ENCODE data around the gene MANSC4. TPM values are rescaled to one million over a fixed set of nuclear protein-coding genes. Genes with fewer than 3 reads are reported as not detected.

Gene MANSC4
- total and polyA plus RNA-seq, 4 donors: not detected

DNA sequence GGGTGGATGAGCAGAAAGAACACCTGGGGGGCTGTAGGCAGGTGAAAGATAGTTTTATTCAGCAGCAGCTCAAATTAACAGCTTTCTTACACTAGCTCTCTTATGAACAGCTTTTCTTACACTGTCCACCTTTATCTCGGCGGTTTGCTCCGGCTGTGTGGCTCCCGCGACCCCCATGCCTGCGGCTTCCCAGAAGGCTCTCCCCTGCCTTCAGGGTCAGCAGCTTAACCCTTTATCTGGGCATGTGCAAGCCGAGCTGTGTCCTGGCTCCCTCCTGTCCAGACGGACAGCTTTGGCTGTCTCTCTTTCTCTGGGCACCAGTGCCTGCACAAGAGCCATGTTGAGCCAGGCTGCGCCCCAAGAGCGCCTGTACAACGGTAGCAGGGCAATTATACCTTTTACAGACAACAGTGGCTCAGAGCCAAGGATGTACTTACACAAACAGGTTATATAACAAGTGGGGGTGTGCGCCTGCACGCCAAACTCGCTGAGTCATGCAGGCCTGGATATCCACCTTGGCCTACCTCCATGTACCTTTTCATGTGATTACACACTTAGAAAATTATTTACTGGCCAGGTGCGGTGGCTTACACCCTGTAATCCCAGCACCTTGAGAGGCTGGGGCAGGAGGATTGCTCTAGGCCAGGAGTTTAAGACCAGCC is 28.5 kb downstream of the MANSC4 start:
- Histone ChIP-seq H3K4me1 (ENCODE audit: control insufficient read depth in 4 of 4, insufficient read depth in 4 of 4, low read length in 3 of 4) (peaks cover 3 to 30% (median 8%) of the 10 kb centered on the region in 4 donors), H3K27me3 (ENCODE audit: control insufficient read depth in 4 of 4, insufficient read depth in 4 of 4, low read length in 3 of 4) (no peaks in the 10 kb centered on the region), H3K9me3 (ENCODE audit: control insufficient read depth in 4 of 4, low read length in 3 of 4) (no peaks in the 10 kb centered on the region), H3K36me3 (ENCODE audit: control insufficient read depth in 4 of 4, insufficient read depth in 3 of 4, low read depth in 1 of 4, low read length in 3 of 4) (peaks cover 0 to 6% (median 1%) of the 10 kb centered on the region in 4 donors), H3K27ac (ENCODE audit: low read depth in 1 of 2, low read length in 2 of 2) (peak overlapping the region; percentile 52 to 57), H3K9ac (ENCODE audit: low read depth in 1 of 2, low read length in 2 of 2) (no peak overlapping the region), H3K4me3 (ENCODE audit: low read depth in 1 of 3, low read length in 3 of 3) (no peak overlapping the region)
- peak; percentile 70 for TF ChIP-seq FOXA2 (IDR thresholded peaks at IDR 0.05)
- TF ChIP-seq HNF4A (conservative IDR thresholded peaks at IDR 0.05): peak; percentile 57 to 66
- TF ChIP-seq TAF1 (conservative IDR thresholded peaks at IDR 0.05): no peak
- TF ChIP-seq, protein P1, sequence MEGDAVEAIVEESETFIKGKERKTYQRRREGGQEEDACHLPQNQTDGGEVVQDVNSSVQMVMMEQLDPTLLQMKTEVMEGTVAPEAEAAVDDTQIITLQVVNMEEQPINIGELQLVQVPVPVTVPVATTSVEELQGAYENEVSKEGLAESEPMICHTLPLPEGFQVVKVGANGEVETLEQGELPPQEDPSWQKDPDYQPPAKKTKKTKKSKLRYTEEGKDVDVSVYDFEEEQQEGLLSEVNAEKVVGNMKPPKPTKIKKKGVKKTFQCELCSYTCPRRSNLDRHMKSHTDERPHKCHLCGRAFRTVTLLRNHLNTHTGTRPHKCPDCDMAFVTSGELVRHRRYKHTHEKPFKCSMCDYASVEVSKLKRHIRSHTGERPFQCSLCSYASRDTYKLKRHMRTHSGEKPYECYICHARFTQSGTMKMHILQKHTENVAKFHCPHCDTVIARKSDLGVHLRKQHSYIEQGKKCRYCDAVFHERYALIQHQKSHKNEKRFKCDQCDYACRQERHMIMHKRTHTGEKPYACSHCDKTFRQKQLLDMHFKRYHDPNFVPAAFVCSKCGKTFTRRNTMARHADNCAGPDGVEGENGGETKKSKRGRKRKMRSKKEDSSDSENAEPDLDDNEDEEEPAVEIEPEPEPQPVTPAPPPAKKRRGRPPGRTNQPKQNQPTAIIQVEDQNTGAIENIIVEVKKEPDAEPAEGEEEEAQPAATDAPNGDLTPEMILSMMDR (IDR thresholded peaks at IDR 0.05; ENCODE audit: low read depth, low read length, missing input control): no peak
- TF ChIP-seq, protein P2, sequence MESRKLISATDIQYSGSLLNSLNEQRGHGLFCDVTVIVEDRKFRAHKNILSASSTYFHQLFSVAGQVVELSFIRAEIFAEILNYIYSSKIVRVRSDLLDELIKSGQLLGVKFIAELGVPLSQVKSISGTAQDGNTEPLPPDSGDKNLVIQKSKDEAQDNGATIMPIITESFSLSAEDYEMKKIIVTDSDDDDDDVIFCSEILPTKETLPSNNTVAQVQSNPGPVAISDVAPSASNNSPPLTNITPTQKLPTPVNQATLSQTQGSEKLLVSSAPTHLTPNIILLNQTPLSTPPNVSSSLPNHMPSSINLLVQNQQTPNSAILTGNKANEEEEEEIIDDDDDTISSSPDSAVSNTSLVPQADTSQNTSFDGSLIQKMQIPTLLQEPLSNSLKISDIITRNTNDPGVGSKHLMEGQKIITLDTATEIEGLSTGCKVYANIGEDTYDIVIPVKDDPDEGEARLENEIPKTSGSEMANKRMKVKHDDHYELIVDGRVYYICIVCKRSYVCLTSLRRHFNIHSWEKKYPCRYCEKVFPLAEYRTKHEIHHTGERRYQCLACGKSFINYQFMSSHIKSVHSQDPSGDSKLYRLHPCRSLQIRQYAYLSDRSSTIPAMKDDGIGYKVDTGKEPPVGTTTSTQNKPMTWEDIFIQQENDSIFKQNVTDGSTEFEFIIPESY (IDR thresholded peaks at IDR 0.05): peak; percentile 62
- TF ChIP-seq FOXA1 (IDR thresholded peaks at IDR 0.05): peak; percentile 73
- no peak for TF ChIP-seq HNF4G (IDR thresholded peaks at IDR 0.05)
- no peak for TF ChIP-seq NR2F2 (IDR thresholded peaks at IDR 0.05)
- TF ChIP-seq RXRA (IDR thresholded peaks at IDR 0.05): peak; percentile 33 to 81
- TF ChIP-seq, protein P3, sequence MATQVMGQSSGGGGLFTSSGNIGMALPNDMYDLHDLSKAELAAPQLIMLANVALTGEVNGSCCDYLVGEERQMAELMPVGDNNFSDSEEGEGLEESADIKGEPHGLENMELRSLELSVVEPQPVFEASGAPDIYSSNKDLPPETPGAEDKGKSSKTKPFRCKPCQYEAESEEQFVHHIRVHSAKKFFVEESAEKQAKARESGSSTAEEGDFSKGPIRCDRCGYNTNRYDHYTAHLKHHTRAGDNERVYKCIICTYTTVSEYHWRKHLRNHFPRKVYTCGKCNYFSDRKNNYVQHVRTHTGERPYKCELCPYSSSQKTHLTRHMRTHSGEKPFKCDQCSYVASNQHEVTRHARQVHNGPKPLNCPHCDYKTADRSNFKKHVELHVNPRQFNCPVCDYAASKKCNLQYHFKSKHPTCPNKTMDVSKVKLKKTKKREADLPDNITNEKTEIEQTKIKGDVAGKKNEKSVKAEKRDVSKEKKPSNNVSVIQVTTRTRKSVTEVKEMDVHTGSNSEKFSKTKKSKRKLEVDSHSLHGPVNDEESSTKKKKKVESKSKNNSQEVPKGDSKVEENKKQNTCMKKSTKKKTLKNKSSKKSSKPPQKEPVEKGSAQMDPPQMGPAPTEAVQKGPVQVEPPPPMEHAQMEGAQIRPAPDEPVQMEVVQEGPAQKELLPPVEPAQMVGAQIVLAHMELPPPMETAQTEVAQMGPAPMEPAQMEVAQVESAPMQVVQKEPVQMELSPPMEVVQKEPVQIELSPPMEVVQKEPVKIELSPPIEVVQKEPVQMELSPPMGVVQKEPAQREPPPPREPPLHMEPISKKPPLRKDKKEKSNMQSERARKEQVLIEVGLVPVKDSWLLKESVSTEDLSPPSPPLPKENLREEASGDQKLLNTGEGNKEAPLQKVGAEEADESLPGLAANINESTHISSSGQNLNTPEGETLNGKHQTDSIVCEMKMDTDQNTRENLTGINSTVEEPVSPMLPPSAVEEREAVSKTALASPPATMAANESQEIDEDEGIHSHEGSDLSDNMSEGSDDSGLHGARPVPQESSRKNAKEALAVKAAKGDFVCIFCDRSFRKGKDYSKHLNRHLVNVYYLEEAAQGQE (IDR thresholded peaks at IDR 0.05): no peak
- TF ChIP-seq, protein P4, sequence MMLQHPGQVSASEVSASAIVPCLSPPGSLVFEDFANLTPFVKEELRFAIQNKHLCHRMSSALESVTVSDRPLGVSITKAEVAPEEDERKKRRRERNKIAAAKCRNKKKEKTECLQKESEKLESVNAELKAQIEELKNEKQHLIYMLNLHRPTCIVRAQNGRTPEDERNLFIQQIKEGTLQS (IDR thresholded peaks at IDR 0.05): peak; percentile 32
- peak; percentile 63 to 71 for TF ChIP-seq JUND (IDR thresholded peaks at IDR 0.05)
- TF ChIP-seq GABPA (IDR thresholded peaks at IDR 0.05 in 1 of 2, conservative IDR thresholded peaks at IDR 0.05 in 1 of 2): no peak
- peak in 1 of 2 donors; percentile 53 for TF ChIP-seq EGR1 (IDR thresholded peaks at IDR 0.05; ENCODE audit: low read depth in 2 of 2)
- TF ChIP-seq RAD21 (IDR thresholded peaks at IDR 0.05): no peak
- peak; percentile 29 for TF ChIP-seq SP1 (IDR thresholded peaks at IDR 0.05)
- TF ChIP-seq YY1 (IDR thresholded peaks at IDR 0.05): peak; percentile 36
- TF ChIP-seq, protein P5, sequence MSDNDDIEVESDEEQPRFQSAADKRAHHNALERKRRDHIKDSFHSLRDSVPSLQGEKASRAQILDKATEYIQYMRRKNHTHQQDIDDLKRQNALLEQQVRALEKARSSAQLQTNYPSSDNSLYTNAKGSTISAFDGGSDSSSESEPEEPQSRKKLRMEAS (IDR thresholded peaks at IDR 0.05): peak; percentile 64
- WGBS: 56% methylated on average over 15 of the region's 15 CpGs
- DNase-seq (ENCODE audit: low spot score): no peak
